ENCODE data around the gene LAMA5.
A peak's percentile ranks its signal among the peaks of the same experiment; 100 is the strongest.

Gene LAMA5

GRCh38 chr20:62326559-62326958, 40.6 kb downstream of the LAMA5 start:
- DNase-seq, result no peak

- DNase-seq, result no peak
These were observed 41.8 kb downstream of the LAMA5 start for GRCh38 chr20:62325172-62325905.

- DNase-seq, result no peak
These were observed 42.9 kb downstream of the LAMA5 start for GRCh38 chr20:62323980-62324906.

GRCh38 chr20:62323146-62323979, 43.7 kb downstream of the LAMA5 start:
- DNase-seq, result no peak

GRCh38 chr20:62322492-62323041, 44.5 kb downstream of the LAMA5 start:
- DNase-seq, result no peak

- DNase-seq, result no peak
These were observed 45.1 kb downstream of the LAMA5 start for GRCh38 chr20:62321975-62322374.

GRCh38 chr20:62321521-62321948, 45.6 kb downstream of the LAMA5 start:
- DNase-seq, result peak; percentile 38

GRCh38 chr20:62320581-62321354, 46.3 kb downstream of the LAMA5 start:
- no peak for DNase-seq

GRCh38 chr20:62319346-62319909, 47.7 kb downstream of the LAMA5 start:
- no peak for DNase-seq

- no peak for DNase-seq
These were observed 48.4 kb downstream of the LAMA5 start for GRCh38 chr20:62318400-62319345.

GRCh38 chr20:62317167-62317655, 49.9 kb downstream of the LAMA5 start:
- no peak for DNase-seq

GRCh38 chr20:62316331-62317166, 50.6 kb downstream of the LAMA5 start:
- DNase-seq, result no peak

GRCh38 chr20:62315773-62316172, 51.3 kb downstream of the LAMA5 start:
- no peak for DNase-seq

GRCh38 chr20:62314711-62315302, 52.3 kb downstream of the LAMA5 start:
- no peak for DNase-seq

GRCh38 chr20:62314339-62314638, 52.8 kb downstream of the LAMA5 start:
- DNase-seq, result no peak

- no peak for DNase-seq
These were observed 53.4 kb downstream of the LAMA5 start for GRCh38 chr20:62313460-62314338.

- no peak for DNase-seq
These were observed 54.1 kb downstream of the LAMA5 start for GRCh38 chr20:62313021-62313420.

GRCh38 chr20:62312662-62312977, 54.5 kb downstream of the LAMA5 start:
- no peak for DNase-seq

All from NK-92 treated with Interleukin-12 subunit alpha and Interleukin-12 subunit beta, amount 100 ng/mL, for 24 hours (cell line).